BE2C (cell line): Measurements from ENCODE around the gene PPFIBP2.

Experiments
- DNase-seq: peaks from one replicate; pipeline ENCODE4 v3.0.0-alpha.2; 2020
- H3K27me3 ChIP-seq: fragments of 250-450 bp; sonication (Bioruptor Pico); 2 replicates; pipeline ENCODE4 v1.5.1; 2020; ENCODE audit warnings: mild to moderate bottlenecking
- H3K36me3 ChIP-seq: fragments of 250-450 bp; sonication (Bioruptor Pico); 2 replicates; pipeline ENCODE4 v1.5.1; 2020; ENCODE audit warnings: mild to moderate bottlenecking
- H3K4me1 ChIP-seq: fragments of 250-450 bp; sonication (Bioruptor Pico); 2 replicates; pipeline ENCODE4 v1.5.1; 2020
- H3K4me3 ChIP-seq: 2 replicates; pipeline ENCODE4 v1.5.1; 2011; ENCODE audit warnings: low read depth, low read length
- H3K9me3 ChIP-seq: fragments of 250-450 bp; sonication (Bioruptor Pico); 2 replicates; pipeline ENCODE4 v1.5.1; 2020
- CTCF ChIP-seq: IDR thresholded peaks from 2 replicates; pipeline ENCODE4 v1.5.1; 2012; ENCODE audit warnings: mild to moderate bottlenecking, low read depth, low read length

The PPFIBP2 gene

GRCh38 chr11:7595951-7596350 is 82.2 kb downstream of the PPFIBP2 start:
- H3K9me3 ChIP-seq, result no peaks in the 10 kb centered on the region
- no peak for TF ChIP-seq CTCF
- no peaks in the 10 kb centered on the region for H3K36me3 ChIP-seq
- no peaks in the 10 kb centered on the region for H3K27me3 ChIP-seq
- H3K4me3 ChIP-seq, result no peak overlapping the region
- 0 out of 2 replicates have a peak, but pooled peaks cover 1% of the 10 kb centered on the region for H3K4me1 ChIP-seq
- DNase-seq, result no peak

GRCh38 chr11:7596975-7597391 is 83.2 kb downstream of the PPFIBP2 start:
- no peak overlapping the region for H3K4me3 ChIP-seq
- no peak for TF ChIP-seq CTCF
- no peaks in the 10 kb centered on the region for H3K36me3 ChIP-seq

GRCh38 chr11:7597620-7598019 is 83.8 kb downstream of the PPFIBP2 start:
- no peaks in the 10 kb centered on the region for H3K27me3 ChIP-seq
- H3K36me3 ChIP-seq, result no peaks in the 10 kb centered on the region
- no peaks in the 10 kb centered on the region for H3K9me3 ChIP-seq
- 0 out of 2 replicates have a peak, but pooled peaks cover 4% of the 10 kb centered on the region for H3K4me1 ChIP-seq
- no peak for DNase-seq
- TF ChIP-seq CTCF, result no peak
- no peak overlapping the region for H3K4me3 ChIP-seq

More at GRCh38 chr11:7596975-7597391, 83.2 kb downstream of the PPFIBP2 start:
- Histone ChIP-seq H3K9me3 (no peaks in the 10 kb centered on the region), H3K27me3 (no peaks in the 10 kb centered on the region), H3K4me1 (0 out of 2 replicates have a peak, but pooled peaks cover 4% of the 10 kb centered on the region)
- DNase-seq, result no peak

GRCh38 chr11:7599209-7599608 is 85.4 kb downstream of the PPFIBP2 start:
- no peak for TF ChIP-seq CTCF
- no peak for DNase-seq
- Histone ChIP-seq H3K27me3 (no peaks in the 10 kb centered on the region), H3K4me1 (peaks cover 4% of the 10 kb centered on the region; the same call in 1 of the 2 replicates), H3K4me3 (no peak overlapping the region), H3K9me3 (no peaks in the 10 kb centered on the region), H3K36me3 (no peaks in the 10 kb centered on the region)

GRCh38 chr11:7600205-7600775 is 86.5 kb downstream of the PPFIBP2 start:
- Histone ChIP-seq H3K4me3 (no peak overlapping the region), H3K27me3 (no peaks in the 10 kb centered on the region), H3K9me3 (no peaks in the 10 kb centered on the region), H3K36me3 (no peaks in the 10 kb centered on the region), H3K4me1 (peaks cover 4% of the 10 kb centered on the region; the same call in 1 of the 2 replicates)
- peak; percentile 47 for DNase-seq
- TF ChIP-seq CTCF, result no peak

GRCh38 chr11:7603031-7603781 is 89.4 kb downstream of the PPFIBP2 start:
- Histone ChIP-seq H3K27me3 (no peaks in the 10 kb centered on the region), H3K36me3 (no peaks in the 10 kb centered on the region), H3K4me1 (peaks cover 4% of the 10 kb centered on the region; the same call in 1 of the 2 replicates), H3K4me3 (no peak overlapping the region), H3K9me3 (no peaks in the 10 kb centered on the region)
- no peak for TF ChIP-seq CTCF
- DNase-seq, result no peak
